HepG2 (cell line): ENCODE measurements around the gene YIPF4. TPM values are rescaled to one million over a fixed set of nuclear protein-coding genes. Genes with fewer than 3 reads are reported as not detected.
A peak's percentile ranks its signal among the peaks of the same experiment; 100 is the strongest.

Experiments
- ATAC-seq: fragments of 200-7000 bp; cut with Tn5 transposase; 3 replicates; pipeline ENCODE4 v1.9.1; 2020; ENCODE audit warnings: mild to moderate bottlenecking, moderate library complexity
- BruUV-seq: library from RNA; stranded (reverse); fragments of 400-500 nt; replicated peaks from 2 replicates; lab custom pipeline; 2021; lab: Mats Ljungman, UMichigan
- CTCF ChIA-PET: fragments of 300-600 bp; formaldehyde crosslinking; extraction: SDS; loops from one replicate; lab custom pipeline; 2021; ENCODE audit warnings: low total read pairs, inconsistent platforms, low intra/inter-chr PET ratio; lab: Yijun Ruan, JAX
- POLR2A ChIA-PET: fragments of 350-600 bp; sonication (Branson Sonifier 250); formaldehyde crosslinking; loops from one replicate; lab custom pipeline; 2020; ENCODE audit warnings: antibody characterized with exemption, inconsistent platforms; lab: Yijun Ruan, JAX
- DNase-seq: peaks from one replicate; pipeline ENCODE4 v3.0.0-alpha.2; 2015; ENCODE audit warnings: low spot score
- FAIRE-seq: peaks from 3 replicates; lab custom pipeline; 2011; peaks lifted over from hg19 to GRCh38; lab: Jason Lieb, UNC
- H2AFZ ChIP-seq: one replicate; pipeline ENCODE4 v1.6.1; 2011; ENCODE audit warnings: low read length, inconsistent platforms
- H3K27ac ChIP-seq: fragments of 300-600 bp; 3 replicates; pipeline ENCODE4 v1.8.0; 2011; ENCODE audit warnings: mixed run types, mild to moderate bottlenecking, mixed read lengths, low read length, inconsistent platforms; ENCODE audit not compliant: insufficient read depth; ENCODE audit errors: extremely low read length
- H3K27me3 ChIP-seq, 2 experiments: fragments of 200-600 bp in 1 of 2; 2 replicates in 1 of 2; 3 replicates in 1 of 2; pipeline versions ENCODE4 v1.6.0 to v1.8.0; 2011; ENCODE audit warnings: low read length in 2 of 2, mild to moderate bottlenecking in 2 of 2, moderate library complexity in 2 of 2, inconsistent platforms in 1 of 2; ENCODE audit not compliant: insufficient read depth in 2 of 2, control insufficient read depth in 1 of 2
- H3K36me3 ChIP-seq, 2 experiments: fragments of 200-600 bp in 1 of 2; replicated peaks in 1 of 2; 2 replicates in 1 of 2; 3 replicates in 1 of 2; pipeline versions ENCODE4 v1.5.1 to v1.8.0; 2011; ENCODE audit warnings: low read length in 2 of 2, inconsistent platforms in 1 of 2; ENCODE audit not compliant: insufficient read depth in 2 of 2, control insufficient read depth in 1 of 2
- H3K4me1 ChIP-seq: 2 replicates; pipeline ENCODE4 v1.5.1; 2012; ENCODE audit warnings: low read length, inconsistent platforms; ENCODE audit not compliant: insufficient read depth
- H3K4me2 ChIP-seq: 2 replicates; pipeline ENCODE4 v1.6.0; 2011; ENCODE audit warnings: low read depth, low read length, inconsistent platforms
- H3K4me3 ChIP-seq, 3 experiments: fragments of 200-600 bp in 1 of 3; sonication (generic), shearing (Covaris generic) in 1 of 3; replicated peaks in 1 of 3; 2 replicates each; pipeline ENCODE4 v1.5.1; 2011 to 2016; ENCODE audit warnings: low read length in 3 of 3, inconsistent platforms in 2 of 3, low read depth in 2 of 3, mild to moderate bottlenecking in 2 of 3, control low read depth in 1 of 3, mixed read lengths in 1 of 3; ENCODE audit not compliant: insufficient read depth in 1 of 3
- H3K79me2 ChIP-seq: one replicate; pipeline ENCODE4 v1.6.1; 2011; ENCODE audit warnings: low read length, inconsistent platforms; ENCODE audit not compliant: insufficient read depth
- H3K9ac ChIP-seq: 2 replicates; pipeline ENCODE4 v1.6.0; 2011; ENCODE audit warnings: mild to moderate bottlenecking, low read depth, low read length, inconsistent platforms; ENCODE audit not compliant: insufficient read depth
- H3K9me3 ChIP-seq: 2 replicates; pipeline ENCODE4 v1.5.1; 2012; ENCODE audit warnings: mild to moderate bottlenecking, low read length
- H4K20me1 ChIP-seq: 2 replicates; pipeline ENCODE4 v1.6.0; 2011; ENCODE audit warnings: inconsistent platforms, mild to moderate bottlenecking, low read length, moderate library complexity; ENCODE audit not compliant: insufficient read depth
- CHCHD3 ChIP-seq: sonication (generic); formaldehyde crosslinking; IDR thresholded peaks from 2 replicates; pipeline ENCODE4 v1.8.0; 2022; ENCODE audit warnings: mild to moderate bottlenecking, missing genetic modification reagents, moderate library complexity
- JDP2 ChIP-seq: sonication (generic); formaldehyde crosslinking; IDR thresholded peaks from 2 replicates; pipeline ENCODE4 v1.8.1; 2022; ENCODE audit warnings: missing genetic modification reagents, borderline replicate concordance
- NCOA2 ChIP-seq: sonication (generic); formaldehyde crosslinking; IDR thresholded peaks from 2 replicates; pipeline ENCODE4 v1.8.0; 2022; ENCODE audit warnings: inconsistent platforms
- PCBP2 ChIP-seq: fragments of 200-400 bp; formaldehyde crosslinking; optimal IDR thresholded peaks from 2 replicates; pipeline ENCODE3; 2018; ENCODE audit warnings: low read length, low read depth; ENCODE audit not compliant: poor library complexity, severe bottlenecking
- POGK ChIP-seq: sonication (generic); formaldehyde crosslinking; conservative IDR thresholded peaks from 2 replicates; pipeline ENCODE4 v1.8.0; 2022; ENCODE audit warnings: mild to moderate bottlenecking, moderate library complexity, missing genetic modification reagents
- POLR2A ChIP-seq, 2 experiments: IDR thresholded peaks; 2 replicates each; pipeline ENCODE4 v1.6.1; 2011; ENCODE audit warnings: low read depth in 2 of 2, low read length in 2 of 2, mild to moderate bottlenecking in 1 of 2, moderate library complexity in 1 of 2; ENCODE audit not compliant: insufficient read depth in 1 of 2
- SALL1 ChIP-seq: sonication (generic); formaldehyde crosslinking; IDR thresholded peaks from 2 replicates; pipeline ENCODE4 v1.8.0; 2022; ENCODE audit warnings: mild to moderate bottlenecking, missing genetic modification reagents
- SAP130 ChIP-seq: IDR thresholded peaks from 2 replicates; pipeline ENCODE4 v1.6.1; 2016; ENCODE audit warnings: low read depth
- SNRNP70 ChIP-seq: fragments of 200-400 bp; formaldehyde crosslinking; IDR thresholded peaks from 2 replicates; pipeline ENCODE4 v1.6.1; 2017; ENCODE audit warnings: mild to moderate bottlenecking, low read depth, low read length, moderate library complexity
- TOE1 ChIP-seq: sonication (generic); formaldehyde crosslinking; IDR thresholded peaks from 2 replicates; pipeline ENCODE4 v1.4.0; 2020; ENCODE audit warnings: mild to moderate bottlenecking, missing genetic modification reagents
- U2AF1 ChIP-seq: fragments of 200-400 bp; formaldehyde crosslinking; optimal IDR thresholded peaks from 2 replicates; pipeline ENCODE3; 2017; ENCODE audit warnings: mild to moderate bottlenecking, low read depth, low read length
- ZNF12 ChIP-seq: sonication (generic); formaldehyde crosslinking; IDR thresholded peaks from 2 replicates; pipeline ENCODE4 v1.5.0; 2020; ENCODE audit warnings: missing genetic modification reagents
- ZNF224 ChIP-seq: sonication (generic); formaldehyde crosslinking; IDR thresholded peaks from 2 replicates; pipeline ENCODE4 v1.5.0; 2020; ENCODE audit warnings: mild to moderate bottlenecking, missing genetic modification reagents
- ZNF235 ChIP-seq: sonication (generic); formaldehyde crosslinking; IDR thresholded peaks from 2 replicates; pipeline ENCODE4 v1.8.1; 2023; ENCODE audit warnings: mild to moderate bottlenecking, missing genetic modification reagents, borderline replicate concordance
- ZNF672 ChIP-seq: sonication (generic); formaldehyde crosslinking; IDR thresholded peaks from 2 replicates; pipeline ENCODE4 v1.8.1; 2022; ENCODE audit warnings: missing genetic modification reagents
- ZSCAN9 ChIP-seq: IDR thresholded peaks from 2 replicates; pipeline ENCODE4 v1.6.1; 2016; ENCODE audit warnings: borderline replicate concordance
- WGBS: methylation state at CpG from one replicate; pipeline ENCODE4 v1.1.6; 2017; ENCODE audit warnings: low lambda C conversion rate; 5-methylcytosine and 5-hydroxymethylcytosine counted together
- in situ Hi-C: cut with HindIII; loops from 2 replicates; pipeline ENCODE4 v1.10.0; 2017; ENCODE audit warnings: low pct_unique_long_range_greater_than_20kb; ENCODE audit not compliant: extremely low pct_ligation_motif_present
- intact Hi-C: fragments of 100-400 bp; cut with micrococcal nuclease; formaldehyde crosslinking; loops from one replicate; pipeline ENCODE4 v1.10.0; 2022; ENCODE audit not compliant: unreplicated experiment
- polyA plus RNA-seq, 8 experiments: library from polyadenylated mRNA; depleted of rRNA in 3 of 8; stranded (reverse) in 7 of 8; unstranded in 1 of 8; fragments of >200 nt; fragmentation: Illumina TruSeq in 4 of 8; extraction: Trizol in 4 of 8; gene quantifications; 2 replicates each; pipeline versions ENCODE4 v1.2.1 to v1.2.3, GENCODE V29; 2011 to 2016; ENCODE audit warnings: low read depth in 4 of 8, missing spikeins in 1 of 8, mixed read lengths in 1 of 8; ENCODE audit not compliant: insufficient read depth in 1 of 8
- total RNA-seq, 5 experiments: library from RNA; depleted of rRNA; stranded (reverse); fragments of >200 nt; fragmentation: Illumina TruSeq; extraction: Trizol; gene quantifications; 2 replicates each; pipeline ENCODE4 v1.2.3, GENCODE V29; 2016; ENCODE audit warnings: low read depth in 1 of 5
- TF ChIP-seq, protein P1 (sequence below): sonication (generic); formaldehyde crosslinking; IDR thresholded peaks from 2 replicates; pipeline ENCODE4 v1.9.0; 2021; ENCODE audit warnings: missing genetic modification reagents, mild to moderate bottlenecking, borderline replicate concordance
- TF ChIP-seq, protein P2 (sequence below): sonication (generic); formaldehyde crosslinking; IDR thresholded peaks from 2 replicates; pipeline ENCODE4 v1.4.0; 2020; ENCODE audit warnings: missing genetic modification reagents

YIPF4 gene
- total and polyA plus RNA-seq, 2 of the 13 experiments (the other 11 are each of a cell fraction or from before 2014, with no cell fraction given) = 19.0 to 43.9 TPM

GRCh38 chr2:32357318-32358110, 79.8 kb downstream of the YIPF4 start (continued):
- TF ChIP-seq, protein P1, sequence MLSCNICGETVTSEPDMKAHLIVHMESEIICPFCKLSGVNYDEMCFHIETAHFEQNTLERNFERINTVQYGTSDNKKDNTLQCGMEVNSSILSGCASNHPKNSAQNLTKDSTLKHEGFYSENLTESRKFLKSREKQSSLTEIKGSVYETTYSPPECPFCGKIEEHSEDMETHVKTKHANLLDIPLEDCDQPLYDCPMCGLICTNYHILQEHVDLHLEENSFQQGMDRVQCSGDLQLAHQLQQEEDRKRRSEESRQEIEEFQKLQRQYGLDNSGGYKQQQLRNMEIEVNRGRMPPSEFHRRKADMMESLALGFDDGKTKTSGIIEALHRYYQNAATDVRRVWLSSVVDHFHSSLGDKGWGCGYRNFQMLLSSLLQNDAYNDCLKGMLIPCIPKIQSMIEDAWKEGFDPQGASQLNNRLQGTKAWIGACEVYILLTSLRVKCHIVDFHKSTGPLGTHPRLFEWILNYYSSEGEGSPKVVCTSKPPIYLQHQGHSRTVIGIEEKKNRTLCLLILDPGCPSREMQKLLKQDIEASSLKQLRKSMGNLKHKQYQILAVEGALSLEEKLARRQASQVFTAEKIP (CRISPR knock-in tag) = no peak
- TF ChIP-seq SNRNP70 = no peak
- no peak; the same call in 1 of the 2 replicates for TF ChIP-seq NCOA2
- peak; percentile 37; the same call in 1 of the 2 replicates for TF ChIP-seq ZSCAN9 (CRISPR knock-in tag)
- no peak for TF ChIP-seq PCBP2
- TF ChIP-seq U2AF1 = peak; percentile 50
- TF ChIP-seq JDP2 = peak; percentile 5; the same call in 1 of the 2 replicates
- TF ChIP-seq SALL1 = 0 out of 2 replicates have a peak, but pooled peaks have one; percentile 49

GRCh38 chr2:32358111-32358482, 80.4 kb downstream of the YIPF4 start:
- ATAC-seq = peak; percentile 8
- TSS peak; percentile 53 for BruUV-seq
- DNase-seq = peak; percentile 35
- TF ChIP-seq ZNF672 (CRISPR knock-in tag) (no peak), ZNF235 (CRISPR knock-in tag) (no peak), ZNF12 (no peak), POLR2A (IDR thresholded peaks at IDR 0.05; ENCODE audit: insufficient read depth in 1 of 2, low read depth in 2 of 2, low read length in 2 of 2) (peak in 1 of 2 experiments; percentile 1; a peak in 1 of 4 replicates), TOE1 (0 out of 2 replicates have a peak, but pooled peaks have one; percentile 33), ZNF224 (CRISPR knock-in tag) (no peak), CHCHD3 (CRISPR knock-in tag) (no peak), SAP130 (CRISPR knock-in tag) (peak; percentile 37; the same call in 1 of the 2 replicates), POGK (CRISPR knock-in tag) (peak; percentile 66; the same call in 1 of the 2 replicates)
- TF ChIP-seq, protein P2, sequence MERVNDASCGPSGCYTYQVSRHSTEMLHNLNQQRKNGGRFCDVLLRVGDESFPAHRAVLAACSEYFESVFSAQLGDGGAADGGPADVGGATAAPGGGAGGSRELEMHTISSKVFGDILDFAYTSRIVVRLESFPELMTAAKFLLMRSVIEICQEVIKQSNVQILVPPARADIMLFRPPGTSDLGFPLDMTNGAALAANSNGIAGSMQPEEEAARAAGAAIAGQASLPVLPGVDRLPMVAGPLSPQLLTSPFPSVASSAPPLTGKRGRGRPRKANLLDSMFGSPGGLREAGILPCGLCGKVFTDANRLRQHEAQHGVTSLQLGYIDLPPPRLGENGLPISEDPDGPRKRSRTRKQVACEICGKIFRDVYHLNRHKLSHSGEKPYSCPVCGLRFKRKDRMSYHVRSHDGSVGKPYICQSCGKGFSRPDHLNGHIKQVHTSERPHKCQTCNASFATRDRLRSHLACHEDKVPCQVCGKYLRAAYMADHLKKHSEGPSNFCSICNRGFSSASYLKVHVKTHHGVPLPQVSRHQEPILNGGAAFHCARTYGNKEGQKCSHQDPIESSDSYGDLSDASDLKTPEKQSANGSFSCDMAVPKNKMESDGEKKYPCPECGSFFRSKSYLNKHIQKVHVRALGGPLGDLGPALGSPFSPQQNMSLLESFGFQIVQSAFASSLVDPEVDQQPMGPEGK (CRISPR knock-in tag) = no peak

More at GRCh38 chr2:32358111-32358482, 80.4 kb downstream of the YIPF4 start:
- H3K9me3 ChIP-seq = no peaks in the 10 kb centered on the region
- intact Hi-C loops (no loop called here), in situ Hi-C loops (no loop called here)
- no peak overlapping the region for H2AFZ ChIP-seq
- peaks cover 0 to 6% of the 10 kb centered on the region in 2 experiments; a peak in 2 of 5 replicates for H3K36me3 ChIP-seq
- FAIRE-seq = no peak
- H3K27ac ChIP-seq = peak overlapping the region; percentile 56
- peak overlapping the region; percentile 93 for H3K4me2 ChIP-seq
- WGBS = 1% methylated on average over 16 of the region's 16 CpGs
- peaks cover 54% of the 10 kb centered on the region for H3K4me1 ChIP-seq
- CTCF ChIA-PET = no interaction called here
- POLR2A ChIA-PET = interaction anchor here (2.1 kb wide), 1 partner anchor 28 kb away, joined by 36 read pairs; no protein-coding TSS in a partner anchor
- H3K27me3 ChIP-seq = no peaks in the 10 kb centered on the region; a peak in 1 of 5 replicates
- peak overlapping the region; percentile 90 for H3K9ac ChIP-seq
- H3K79me2 ChIP-seq = peaks cover 58% of the 10 kb centered on the region
- H4K20me1 ChIP-seq = peaks cover 51% of the 10 kb centered on the region
- peak overlapping the region; percentile 79 to 100 (median 100) for H3K4me3 ChIP-seq
